HepG2 (cell line): ENCODE results near the gene ZNF445. TPM values are rescaled to one million over a fixed set of nuclear protein-coding genes. Genes with fewer than 3 reads are reported as not detected.
A peak's percentile ranks its signal among the peaks of the same experiment; 100 is the strongest.

Experiments used
- CEBPG ChIP-seq: IDR thresholded peaks from 2 replicates; pipeline ENCODE4 v1.6.1; 2016
- EP300 ChIP-seq, 3 experiments: sonication (generic) in 1 of 3; formaldehyde crosslinking in 1 of 3; IDR thresholded peaks; 2 replicates each; pipeline versions ENCODE4 v1.5.1 to v1.6.1; 2011 to 2020; ENCODE audit warnings: low read depth in 2 of 3, low read length in 2 of 3, borderline replicate concordance in 1 of 3, improper control_type of control experiment in 1 of 3, mild to moderate bottlenecking in 1 of 3, missing genetic modification reagents in 1 of 3, moderate library complexity in 1 of 3
- HNF4A ChIP-seq: sonication (generic); formaldehyde crosslinking; IDR thresholded peaks from 2 replicates; pipeline ENCODE4 v1.4.0; 2020; ENCODE audit warnings: missing genetic modification reagents
- HOXA3 ChIP-seq: sonication (generic); formaldehyde crosslinking; IDR thresholded peaks from 2 replicates; pipeline ENCODE4 v1.5.0; 2020; ENCODE audit warnings: missing genetic modification reagents
- MED1 ChIP-seq: sonication (generic); formaldehyde crosslinking; IDR thresholded peaks from 2 replicates; pipeline ENCODE4 v1.4.0; 2020; ENCODE audit warnings: missing genetic modification reagents
- MED13 ChIP-seq: sonication (generic); formaldehyde crosslinking; IDR thresholded peaks from 2 replicates; pipeline ENCODE4 v1.5.0; 2020; ENCODE audit warnings: missing genetic modification reagents
- NAIF1 ChIP-seq: sonication (generic); formaldehyde crosslinking; IDR thresholded peaks from 2 replicates; pipeline ENCODE4 v1.5.0; 2020; ENCODE audit warnings: mild to moderate bottlenecking, missing genetic modification reagents, borderline replicate concordance
- NFE2L2 ChIP-seq: fragments of 150-350 bp; IDR thresholded peaks from 2 replicates; pipeline ENCODE4 v1.6.1; 2014; ENCODE audit warnings: low read length
- NFIC ChIP-seq: IDR thresholded peaks from 2 replicates; pipeline ENCODE4 v1.6.1; 2012; ENCODE audit warnings: mild to moderate bottlenecking, low read length, inconsistent platforms
- PAXIP1 ChIP-seq: sonication (generic); formaldehyde crosslinking; conservative IDR thresholded peaks from 2 replicates; pipeline ENCODE4 v1.4.0; 2020; ENCODE audit warnings: mild to moderate bottlenecking, missing genetic modification reagents, moderate library complexity
- PITX1 ChIP-seq: sonication (generic); formaldehyde crosslinking; IDR thresholded peaks from 2 replicates; pipeline ENCODE4 v1.5.1; 2020; ENCODE audit warnings: mild to moderate bottlenecking, missing genetic modification reagents
- RXRA ChIP-seq: sonication (generic); formaldehyde crosslinking; IDR thresholded peaks from 2 replicates; pipeline ENCODE4 v1.5.1; 2020; ENCODE audit warnings: missing genetic modification reagents
- RXRB ChIP-seq: IDR thresholded peaks from 2 replicates; pipeline ENCODE4 v1.6.1; 2016; ENCODE audit warnings: borderline replicate concordance, missing genetic modification reagents, missing compliant biosample characterization
- SALL1 ChIP-seq: sonication (generic); formaldehyde crosslinking; IDR thresholded peaks from 2 replicates; pipeline ENCODE4 v1.8.0; 2022; ENCODE audit warnings: mild to moderate bottlenecking, missing genetic modification reagents
- SOX6 ChIP-seq, 2 experiments: fragments of 450-650 bp in 1 of 2; sonication (generic) in 1 of 2; formaldehyde crosslinking in 1 of 2; IDR thresholded peaks; 2 replicates each; pipeline versions ENCODE4 v1.4.0 to v1.6.1; 2017 to 2020; ENCODE audit warnings: antibody characterized with exemption in 1 of 2, mild to moderate bottlenecking in 1 of 2, missing genetic modification reagents in 1 of 2
- THRA ChIP-seq: sonication (generic); formaldehyde crosslinking; IDR thresholded peaks from 2 replicates; pipeline ENCODE4 v1.4.0; 2020; ENCODE audit warnings: missing genetic modification reagents, borderline replicate concordance
- TSC22D2 ChIP-seq: sonication (generic); formaldehyde crosslinking; IDR thresholded peaks from 2 replicates; pipeline ENCODE4 v1.5.1; 2020; ENCODE audit warnings: missing genetic modification reagents, mild to moderate bottlenecking, borderline replicate concordance
- ZNF839 ChIP-seq: sonication (generic); formaldehyde crosslinking; IDR thresholded peaks from 2 replicates; pipeline ENCODE4 v1.4.0; 2020; ENCODE audit warnings: missing genetic modification reagents, mild to moderate bottlenecking, borderline replicate concordance
- polyA plus RNA-seq, 8 experiments: library from polyadenylated mRNA; depleted of rRNA in 3 of 8; stranded (reverse) in 7 of 8; unstranded in 1 of 8; fragments of >200 nt; fragmentation: Illumina TruSeq in 4 of 8; extraction: Trizol in 4 of 8; gene quantifications; 2 replicates each; pipeline versions ENCODE4 v1.2.1 to v1.2.3, GENCODE V29; 2011 to 2016; ENCODE audit warnings: low read depth in 4 of 8, missing spikeins in 1 of 8, mixed read lengths in 1 of 8; ENCODE audit not compliant: insufficient read depth in 1 of 8
- total RNA-seq, 5 experiments: library from RNA; depleted of rRNA; stranded (reverse); fragments of >200 nt; fragmentation: Illumina TruSeq; extraction: Trizol; gene quantifications; 2 replicates each; pipeline ENCODE4 v1.2.3, GENCODE V29; 2016; ENCODE audit warnings: low read depth in 1 of 5
- TF ChIP-seq, protein P1 (sequence below): sonication (generic); formaldehyde crosslinking; IDR thresholded peaks from 2 replicates; pipeline ENCODE4 v1.4.0; 2020; ENCODE audit warnings: missing genetic modification reagents, borderline replicate concordance
- TF ChIP-seq, protein P2 (sequence below): sonication (generic); formaldehyde crosslinking; IDR thresholded peaks from 2 replicates; pipeline ENCODE4 v1.4.0; 2020; ENCODE audit warnings: missing genetic modification reagents

Gene ZNF445
- total and polyA plus RNA-seq, 2 of the 13 experiments (the other 11 are each of a cell fraction or from before 2014, with no cell fraction given), result 4.4 to 10.3 TPM

DNA sequence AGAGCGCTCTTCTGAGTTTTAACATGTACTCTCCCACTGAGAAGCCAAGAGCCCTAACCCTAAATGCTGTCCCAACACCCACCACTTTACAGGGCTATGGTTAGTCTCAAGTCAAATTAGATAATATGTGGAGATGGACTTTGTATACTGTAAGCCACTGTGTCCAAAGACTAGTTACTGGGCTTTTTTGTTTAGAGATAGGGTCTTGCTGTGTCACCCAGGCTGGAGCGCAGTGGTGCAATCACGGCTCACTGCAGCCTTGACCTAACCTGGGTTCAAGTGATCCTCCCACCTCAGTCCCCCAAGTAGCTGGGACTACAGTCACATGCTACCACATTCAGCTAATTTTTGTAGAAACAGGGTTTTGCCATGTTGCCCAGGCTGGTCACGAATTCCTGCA lies 23.2 kb downstream of the ZNF445 start (continued):
- TF ChIP-seq, protein P1, sequence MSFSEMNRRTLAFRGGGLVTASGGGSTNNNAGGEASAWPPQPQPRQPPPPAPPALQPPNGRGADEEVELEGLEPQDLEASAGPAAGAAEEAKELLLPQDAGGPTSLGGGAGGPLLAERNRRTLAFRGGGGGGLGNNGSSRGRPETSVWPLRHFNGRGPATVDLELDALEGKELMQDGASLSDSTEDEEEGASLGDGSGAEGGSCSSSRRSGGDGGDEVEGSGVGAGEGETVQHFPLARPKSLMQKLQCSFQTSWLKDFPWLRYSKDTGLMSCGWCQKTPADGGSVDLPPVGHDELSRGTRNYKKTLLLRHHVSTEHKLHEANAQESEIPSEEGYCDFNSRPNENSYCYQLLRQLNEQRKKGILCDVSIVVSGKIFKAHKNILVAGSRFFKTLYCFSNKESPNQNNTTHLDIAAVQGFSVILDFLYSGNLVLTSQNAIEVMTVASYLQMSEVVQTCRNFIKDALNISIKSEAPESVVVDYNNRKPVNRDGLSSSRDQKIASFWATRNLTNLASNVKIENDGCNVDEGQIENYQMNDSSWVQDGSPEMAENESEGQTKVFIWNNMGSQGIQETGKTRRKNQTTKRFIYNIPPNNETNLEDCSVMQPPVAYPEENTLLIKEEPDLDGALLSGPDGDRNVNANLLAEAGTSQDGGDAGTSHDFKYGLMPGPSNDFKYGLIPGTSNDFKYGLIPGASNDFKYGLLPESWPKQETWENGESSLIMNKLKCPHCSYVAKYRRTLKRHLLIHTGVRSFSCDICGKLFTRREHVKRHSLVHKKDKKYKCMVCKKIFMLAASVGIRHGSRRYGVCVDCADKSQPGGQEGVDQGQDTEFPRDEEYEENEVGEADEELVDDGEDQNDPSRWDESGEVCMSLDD (CRISPR knock-in tag), result no peak
- TF ChIP-seq SALL1 (CRISPR knock-in tag), result 0 out of 2 replicates have a peak, but pooled peaks have one; percentile 37
- peak; percentile 69 for TF ChIP-seq RXRB
- TF ChIP-seq CEBPG (CRISPR knock-in tag), result peak; percentile 41; the same call in 1 of the 2 replicates
- peak; percentile 94; the same call in 1 of the 2 replicates for TF ChIP-seq THRA (CRISPR knock-in tag)
- TF ChIP-seq EP300 (IDR thresholded peaks at IDR 0.05; ENCODE audit: low read depth in 2 of 2, low read length in 2 of 2), result peak in 1 of 2 experiments; percentile 50; a peak in 1 of 4 replicates
- no peak for TF ChIP-seq EP300 (CRISPR knock-in tag; IDR thresholded peaks at IDR 0.05; ENCODE audit: borderline replicate concordance)
- peak; percentile 43; the same call in 1 of the 2 replicates for TF ChIP-seq PITX1 (CRISPR knock-in tag)
- TF ChIP-seq TSC22D2, result no peak
- TF ChIP-seq ZNF839, result no peak
- TF ChIP-seq SOX6 (IDR thresholded peaks at IDR 0.05), result no peak
- TF ChIP-seq SOX6 (CRISPR knock-in tag; IDR thresholded peaks at IDR 0.05), result peak; percentile 64
- TF ChIP-seq MED13 (CRISPR knock-in tag), result no peak
- peak; percentile 27; the same call in 1 of the 2 replicates for TF ChIP-seq NFE2L2
- TF ChIP-seq, protein P2, sequence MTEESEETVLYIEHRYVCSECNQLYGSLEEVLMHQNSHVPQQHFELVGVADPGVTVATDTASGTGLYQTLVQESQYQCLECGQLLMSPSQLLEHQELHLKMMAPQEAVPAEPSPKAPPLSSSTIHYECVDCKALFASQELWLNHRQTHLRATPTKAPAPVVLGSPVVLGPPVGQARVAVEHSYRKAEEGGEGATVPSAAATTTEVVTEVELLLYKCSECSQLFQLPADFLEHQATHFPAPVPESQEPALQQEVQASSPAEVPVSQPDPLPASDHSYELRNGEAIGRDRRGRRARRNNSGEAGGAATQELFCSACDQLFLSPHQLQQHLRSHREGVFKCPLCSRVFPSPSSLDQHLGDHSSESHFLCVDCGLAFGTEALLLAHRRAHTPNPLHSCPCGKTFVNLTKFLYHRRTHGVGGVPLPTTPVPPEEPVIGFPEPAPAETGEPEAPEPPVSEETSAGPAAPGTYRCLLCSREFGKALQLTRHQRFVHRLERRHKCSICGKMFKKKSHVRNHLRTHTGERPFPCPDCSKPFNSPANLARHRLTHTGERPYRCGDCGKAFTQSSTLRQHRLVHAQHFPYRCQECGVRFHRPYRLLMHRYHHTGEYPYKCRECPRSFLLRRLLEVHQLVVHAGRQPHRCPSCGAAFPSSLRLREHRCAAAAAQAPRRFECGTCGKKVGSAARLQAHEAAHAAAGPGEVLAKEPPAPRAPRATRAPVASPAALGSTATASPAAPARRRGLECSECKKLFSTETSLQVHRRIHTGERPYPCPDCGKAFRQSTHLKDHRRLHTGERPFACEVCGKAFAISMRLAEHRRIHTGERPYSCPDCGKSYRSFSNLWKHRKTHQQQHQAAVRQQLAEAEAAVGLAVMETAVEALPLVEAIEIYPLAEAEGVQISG (CRISPR knock-in tag), result peak; percentile 42; the same call in 1 of the 2 replicates
- TF ChIP-seq HOXA3 (CRISPR knock-in tag), result peak; percentile 51; the same call in 1 of the 2 replicates
- TF ChIP-seq NAIF1 (CRISPR knock-in tag), result no peak
- peak; percentile 85 for TF ChIP-seq RXRA (CRISPR knock-in tag)
- TF ChIP-seq PAXIP1 (CRISPR knock-in tag), result peak; percentile 72
- TF ChIP-seq NFIC, result no peak
- peak; percentile 43; the same call in 1 of the 2 replicates for TF ChIP-seq MED1 (CRISPR knock-in tag)
- TF ChIP-seq HNF4A (CRISPR knock-in tag), result peak; percentile 81
